Gastroesophageal sphincter (tissue), 4 donors: ENCODE data around the gene RIOK2. TPM values are rescaled to one million over a fixed set of nuclear protein-coding genes. Genes with fewer than 3 reads are reported as not detected.

Experiments used
- ATAC-seq: fragments of 150-250 bp; one replicate; pipeline ENCODE4 v1.9.1; 2016; ENCODE audit warnings: mild to moderate bottlenecking, moderate library complexity
- H3K27ac ChIP-seq, 4 donors: fragments of 200-600 bp; sonication (generic) in 3 of 4; 1 replicate in 3 of 4; 2 replicates in 1 of 4; pipeline ENCODE4 v1.5.1; 2016 to 2019
- H3K27me3 ChIP-seq: fragments of 200-600 bp; sonication (generic); one replicate; pipeline ENCODE4 v1.5.1; 2019
- H3K36me3 ChIP-seq, 2 donors: fragments of 200-600 bp; sonication (generic); one replicate each; pipeline ENCODE4 v1.5.1; 2019; ENCODE audit warnings: control low read depth in 1 of 2
- H3K4me1 ChIP-seq, 3 donors: fragments of 200-600 bp; sonication (generic); 1 replicate in 2 of 3; 2 replicates in 1 of 3; pipeline ENCODE4 v1.5.1; 2016 to 2019; ENCODE audit warnings: control low read depth in 2 of 3
- H3K4me3 ChIP-seq, 2 donors: fragments of 200-600 bp; sonication (generic); one replicate each; pipeline ENCODE4 v1.5.1; 2019; ENCODE audit warnings: mild to moderate bottlenecking in 1 of 2, moderate library complexity in 1 of 2
- H3K9me3 ChIP-seq, 3 donors: fragments of 200-600 bp; sonication (generic); one replicate each; pipeline ENCODE4 v1.5.1; 2017 to 2019; ENCODE audit warnings: control low read depth in 2 of 3
- CTCF ChIP-seq, 4 experiments: fragments of 200-600 bp in 2 of 4; fragments of 450-650 bp in 2 of 4; sonication (generic) in 1 of 4; IDR thresholded peaks; one replicate each; pipeline ENCODE4 v1.5.1; 2017 to 2019; ENCODE audit warnings: antibody characterized with exemption in 4 of 4, mild to moderate bottlenecking in 2 of 4, moderate library complexity in 2 of 4
- EP300 ChIP-seq: sonication (generic); formaldehyde crosslinking; IDR thresholded peaks from one replicate; pipeline ENCODE4 v1.6.1; 2017; ENCODE audit warnings: antibody characterized with exemption, mild to moderate bottlenecking
- POLR2A ChIP-seq, 2 donors: fragments of 450-650 bp; IDR thresholded peaks; one replicate each; pipeline ENCODE4 v1.6.1; 2017; ENCODE audit warnings: antibody characterized with exemption in 2 of 2, mild to moderate bottlenecking in 2 of 2, moderate library complexity in 1 of 2
- POLR2AphosphoS5 ChIP-seq: sonication (generic); formaldehyde crosslinking; IDR thresholded peaks from one replicate; pipeline ENCODE4 v1.6.1; 2017; ENCODE audit warnings: antibody characterized with exemption
- WGBS, 2 donors: methylation state at CpG; one replicate each; pipeline ENCODE4 v1.1.5; 2018; ENCODE audit warnings: low coverage in 1 of 2; 5-methylcytosine and 5-hydroxymethylcytosine counted together
- total RNA-seq, 4 donors: library from RNA; depleted of rRNA; stranded (reverse); fragments of >200 nt; gene quantifications; one replicate each; pipeline ENCODE4 v1.1.0, GENCODE V29; 2016

RIOK2 gene
- total RNA-seq, 4 donors from 2014 or later = 11.2 to 45.9 (median 26.0) TPM

- Histone ChIP-seq H3K9me3 (no peaks in the 10 kb centered on the region), H3K27me3 (no peaks in the 10 kb centered on the region), H3K4me3 (no peak overlapping the region), H3K36me3 (peaks cover 0 to 84% of the 10 kb centered on the region in 2 donors), H3K4me1 (no peaks in the 10 kb centered on the region), H3K27ac (no peak overlapping the region)
- no peak for TF ChIP-seq EP300
- peak; percentile 28 to 60 (median 48) for TF ChIP-seq CTCF (IDR thresholded peaks at IDR 0.05)
- ATAC-seq = no peak
These were observed 19.7 kb downstream of the RIOK2 start for GRCh38 chr5:97163360-97163764.

- WGBS, 2 donors = 25% methylated on average over 4 of the region's 4 CpGs
- peak; percentile 62 for ATAC-seq
- Histone ChIP-seq H3K4me3 (no peak overlapping the region), H3K27ac (no peak overlapping the region), H3K27me3 (no peaks in the 10 kb centered on the region), H3K9me3 (peaks cover 0 to 5% (median 0%) of the 10 kb centered on the region in 3 donors), H3K36me3 (peaks cover 0 to 70% of the 10 kb centered on the region in 2 donors), H3K4me1 (no peaks in the 10 kb centered on the region)
- no peak for TF ChIP-seq POLR2AphosphoS5
- TF ChIP-seq CTCF (IDR thresholded peaks at IDR 0.05) = peak; percentile 78 to 91 (median 88)
These were observed 21.0 kb downstream of the RIOK2 start for GRCh38 chr5:97162045-97162444.

- H3K36me3 ChIP-seq = peaks cover 0 to 35% of the 10 kb centered on the region in 2 donors
- no peaks in the 10 kb centered on the region for H3K4me1 ChIP-seq
- H3K27me3 ChIP-seq = no peaks in the 10 kb centered on the region
- TF ChIP-seq POLR2AphosphoS5 (no peak), EP300 (no peak), POLR2A (IDR thresholded peaks at IDR 0.05) (no peak), CTCF (IDR thresholded peaks at IDR 0.05) (no peak)
- H3K4me3 ChIP-seq = no peak overlapping the region
- 96 to 100% methylated on average over 2 of the region's 2 CpGs for WGBS, 2 donors
- peaks cover 0 to 5% (median 0%) of the 10 kb centered on the region in 3 donors for H3K9me3 ChIP-seq
- H3K27ac ChIP-seq = no peak overlapping the region
- no peak for ATAC-seq
These were observed 25.4 kb downstream of the RIOK2 start for GRCh38 chr5:97157689-97158088.

GRCh38 chr5:97151370-97151769 lies 31.7 kb downstream of the RIOK2 start:
- Histone ChIP-seq H3K4me1 (no peaks in the 10 kb centered on the region), H3K27ac (no peak overlapping the region), H3K9me3 (no peaks in the 10 kb centered on the region), H3K36me3 (no peaks in the 10 kb centered on the region), H3K27me3 (no peaks in the 10 kb centered on the region), H3K4me3 (no peak overlapping the region)
- TF ChIP-seq CTCF (IDR thresholded peaks at IDR 0.05) (no peak), POLR2A (IDR thresholded peaks at IDR 0.05) (no peak), EP300 (no peak), POLR2AphosphoS5 (no peak)
- ATAC-seq = no peak
- WGBS, 2 donors = 91 to 93% methylated on average over 3 of the region's 3 CpGs

- TF ChIP-seq POLR2AphosphoS5 (no peak), POLR2A (IDR thresholded peaks at IDR 0.05) (no peak), EP300 (no peak), CTCF (IDR thresholded peaks at IDR 0.05) (no peak)
- no peak for ATAC-seq
- no peaks in the 10 kb centered on the region for H3K4me1 ChIP-seq
- H3K27me3 ChIP-seq = no peaks in the 10 kb centered on the region
- no peak overlapping the region for H3K4me3 ChIP-seq
- 53 to 80% methylated on average over 1 of the region's 1 CpG for WGBS, 2 donors
- H3K36me3 ChIP-seq = no peaks in the 10 kb centered on the region
- no peaks in the 10 kb centered on the region for H3K9me3 ChIP-seq
- no peak overlapping the region for H3K27ac ChIP-seq
These were observed 32.6 kb downstream of the RIOK2 start for GRCh38 chr5:97150401-97150800.
